Activated B cell treated with CpG ODN at 0.5 μM for 24 hours (primary cell): ENCODE results near the gene PRKN. TPM values are rescaled to one million over a fixed set of nuclear protein-coding genes. Genes with fewer than 3 reads are reported as not detected.

Experiments
- ATAC-seq: fragments of 200-7000 bp; cut with Tn5 transposase; one replicate; pipeline ENCODE4 v1.10.0; 2021; ENCODE audit warnings: low read depth, mild to moderate bottlenecking, moderate library complexity
- CTCF ChIA-PET: fragments of 350-600 bp; sonication (Branson Sonifier 250); formaldehyde crosslinking; loops from one replicate; lab custom pipeline; 2021; ENCODE audit warnings: antibody characterized with exemption; lab: Charles Lee
- POLR2A ChIA-PET: fragments of 350-600 bp; sonication (Branson Sonifier 250); formaldehyde crosslinking; loops from one replicate; lab custom pipeline; 2021; ENCODE audit warnings: antibody characterized with exemption; lab: Charles Lee
- DNase-seq: peaks from one replicate; pipeline ENCODE4 v3.0.0; 2022
- H3K27ac Mint-ChIP-seq: one replicate; pipeline ENCODE4 v1.8.0; 2020; ENCODE audit warnings: mixed read lengths
- H3K27me3 Mint-ChIP-seq: one replicate; pipeline ENCODE4 v1.8.0; 2021; ENCODE audit warnings: mixed read lengths
- H3K36me3 Mint-ChIP-seq: one replicate; pipeline ENCODE4 v1.8.0; 2021; ENCODE audit warnings: low read depth, mixed read lengths
- H3K4me1 Mint-ChIP-seq: one replicate; pipeline ENCODE4 v1.8.0; 2021; ENCODE audit warnings: mixed read lengths
- H3K4me3 Mint-ChIP-seq: one replicate; pipeline ENCODE4 v1.8.0; 2020; ENCODE audit warnings: mild to moderate bottlenecking, mixed read lengths
- H3K9me3 Mint-ChIP-seq: one replicate; pipeline ENCODE4 v1.8.0; 2020; ENCODE audit warnings: mixed read lengths
- CTCF ChIP-seq: fragments of 200-600 bp; IDR thresholded peaks from one replicate; pipeline ENCODE4 v1.8.0; 2022; ENCODE audit warnings: antibody characterized with exemption, mild to moderate bottlenecking
- intact Hi-C: fragments of 100-400 bp; cut with micrococcal nuclease; formaldehyde crosslinking; loops from one replicate; pipeline ENCODE4 v1.15.1; 2024
- total RNA-seq: library from RNA; stranded (reverse); gene quantifications from 2 replicates; pipeline ENCODE4 v1.2.3, GENCODE V29; 2022

The PRKN gene
- total RNA-seq, 1 donor from 2014 or later, result 2.3 TPM

GRCh38 chr6:161465403-161465802 is 1262.2 kb downstream of the PRKN start:
- intact Hi-C loops, result no loop called here
- no peaks in the 10 kb centered on the region for H3K27me3 Mint-ChIP-seq
- no peak for TF ChIP-seq CTCF
- no peak overlapping the region for H3K27ac Mint-ChIP-seq
- no peaks in the 10 kb centered on the region for H3K4me1 Mint-ChIP-seq
- no peak overlapping the region for H3K4me3 Mint-ChIP-seq
- DNase-seq (no peak), ATAC-seq (no peak)
- ChIA-PET POLR2A (no interaction called here), CTCF (no interaction called here)
- H3K36me3 Mint-ChIP-seq, result no peaks in the 10 kb centered on the region
- H3K9me3 Mint-ChIP-seq, result peaks cover 3% of the 10 kb centered on the region

GRCh38 chr6:161463071-161463470 is 1264.5 kb downstream of the PRKN start:
- no peak for TF ChIP-seq CTCF
- H3K36me3 Mint-ChIP-seq, result no peaks in the 10 kb centered on the region
- H3K4me3 Mint-ChIP-seq, result no peak overlapping the region
- no peaks in the 10 kb centered on the region for H3K4me1 Mint-ChIP-seq
- ChIA-PET POLR2A (no interaction called here), CTCF (no interaction called here)
- H3K27ac Mint-ChIP-seq, result no peak overlapping the region
- intact Hi-C loops, result no loop called here
- DNase-seq (no peak), ATAC-seq (no peak)
- no peaks in the 10 kb centered on the region for H3K27me3 Mint-ChIP-seq
- no peaks in the 10 kb centered on the region for H3K9me3 Mint-ChIP-seq

- ChIA-PET POLR2A (no interaction called here), CTCF (no interaction called here)
- H3K9me3 Mint-ChIP-seq, result no peaks in the 10 kb centered on the region
- no peak for DNase-seq
- no peak overlapping the region for H3K4me3 Mint-ChIP-seq
- no peak overlapping the region for H3K27ac Mint-ChIP-seq
- TF ChIP-seq CTCF, result no peak
- intact Hi-C loops, result no loop called here
- no peaks in the 10 kb centered on the region for H3K36me3 Mint-ChIP-seq
- ATAC-seq, result no peak
- no peaks in the 10 kb centered on the region for H3K27me3 Mint-ChIP-seq
- H3K4me1 Mint-ChIP-seq, result no peaks in the 10 kb centered on the region
Observed at GRCh38 chr6:161462148-161462547, 1265.4 kb downstream of the PRKN start.

GRCh38 chr6:161459008-161459615 is 1268.5 kb downstream of the PRKN start:
- H3K27me3 Mint-ChIP-seq, result no peaks in the 10 kb centered on the region
- no peak for TF ChIP-seq CTCF
- POLR2A ChIA-PET, result no interaction called here
- H3K4me3 Mint-ChIP-seq, result no peak overlapping the region
- H3K9me3 Mint-ChIP-seq, result no peaks in the 10 kb centered on the region
- intact Hi-C loops, result no loop called here
- CTCF ChIA-PET, result no interaction called here
- H3K4me1 Mint-ChIP-seq, result no peaks in the 10 kb centered on the region
- DNase-seq (no peak), ATAC-seq (no peak)
- no peaks in the 10 kb centered on the region for H3K36me3 Mint-ChIP-seq
- H3K27ac Mint-ChIP-seq, result no peak overlapping the region

GRCh38 chr6:161458201-161458951 is 1269.2 kb downstream of the PRKN start:
- no peaks in the 10 kb centered on the region for H3K27me3 Mint-ChIP-seq
- ChIA-PET CTCF (no interaction called here), POLR2A (no interaction called here)
- ATAC-seq (no peak), DNase-seq (no peak)
- H3K4me3 Mint-ChIP-seq, result no peak overlapping the region
- H3K9me3 Mint-ChIP-seq, result no peaks in the 10 kb centered on the region
- no peak overlapping the region for H3K27ac Mint-ChIP-seq
- H3K4me1 Mint-ChIP-seq, result no peaks in the 10 kb centered on the region
- TF ChIP-seq CTCF, result no peak
- intact Hi-C loops, result no loop called here
- no peaks in the 10 kb centered on the region for H3K36me3 Mint-ChIP-seq
